Measurements from ENCODE around the gene NF1. TPM values are rescaled to one million over a fixed set of nuclear protein-coding genes. Genes with fewer than 3 reads are reported as not detected.
"Not testable (repeated sequence)": the region's sequence is repeated elsewhere in the genome, so short reads cannot be mapped to it uniquely, and the experiment has no call there.

The NF1 gene
- total RNA-seq, 1 donor from 2014 or later: 33.2 TPM

GRCh38 chr17:31309556-31309955 is 214.8 kb downstream of the NF1 start:
- Histone ChIP-seq H3K36me3 (ENCODE audit: control insufficient read depth, insufficient read depth, low read length) (no peaks in the 10 kb centered on the region), H3K4me3 (ENCODE audit: low read depth, low read length) (no peak overlapping the region), H3K27me3 (ENCODE audit: control insufficient read depth, insufficient read depth, low read length) (no peaks in the 10 kb centered on the region)
- DNase-seq (ENCODE audit: low read depth) (no peak), FAIRE-seq (no peak)
- no peak for TF ChIP-seq CTCF (IDR thresholded peaks at IDR 0.05; ENCODE audit: insufficient read depth, low read length, severe bottlenecking)

GRCh38 chr17:31310260-31310659 is 215.5 kb downstream of the NF1 start:
- TF ChIP-seq CTCF (IDR thresholded peaks at IDR 0.05; ENCODE audit: insufficient read depth, low read length, severe bottlenecking): no peak
- no peak for FAIRE-seq
- no peak for DNase-seq (ENCODE audit: low read depth)
- Histone ChIP-seq H3K27me3 (ENCODE audit: control insufficient read depth, insufficient read depth, low read length) (no peaks in the 10 kb centered on the region), H3K36me3 (ENCODE audit: control insufficient read depth, insufficient read depth, low read length) (no peaks in the 10 kb centered on the region), H3K4me3 (ENCODE audit: low read depth, low read length) (no peak overlapping the region)

- Histone ChIP-seq H3K36me3 (ENCODE audit: control insufficient read depth, insufficient read depth, low read length) (no peaks in the 10 kb centered on the region), H3K4me3 (ENCODE audit: low read depth, low read length) (no peak overlapping the region), H3K27me3 (ENCODE audit: control insufficient read depth, insufficient read depth, low read length) (no peaks in the 10 kb centered on the region)
- FAIRE-seq (no peak), DNase-seq (ENCODE audit: low read depth) (no peak)
- TF ChIP-seq CTCF (IDR thresholded peaks at IDR 0.05; ENCODE audit: insufficient read depth, low read length, severe bottlenecking): no peak
These were observed 216.1 kb downstream of the NF1 start for GRCh38 chr17:31310886-31311285.

GRCh38 chr17:31311526-31311925 is 216.7 kb downstream of the NF1 start:
- no peak overlapping the region for H3K4me3 ChIP-seq (ENCODE audit: low read depth, low read length)
- no peaks in the 10 kb centered on the region for H3K27me3 ChIP-seq (ENCODE audit: control insufficient read depth, insufficient read depth, low read length)
- no peak for DNase-seq (ENCODE audit: low read depth)
- no peaks in the 10 kb centered on the region for H3K36me3 ChIP-seq (ENCODE audit: control insufficient read depth, insufficient read depth, low read length)
- FAIRE-seq: no peak
- TF ChIP-seq CTCF (IDR thresholded peaks at IDR 0.05; ENCODE audit: insufficient read depth, low read length, severe bottlenecking): no peak

- H3K27me3 ChIP-seq (ENCODE audit: control insufficient read depth, insufficient read depth, low read length); H3K36me3 ChIP-seq (ENCODE audit: control insufficient read depth, insufficient read depth, low read length); H3K4me3 ChIP-seq (ENCODE audit: low read depth, low read length); DNase-seq (ENCODE audit: low read depth); FAIRE-seq: not testable (repeated sequence)
These were observed 217.4 kb downstream of the NF1 start for GRCh38 chr17:31312223-31312622.

- no peak within 1 kb of the TSS for H3K4me3 ChIP-seq (ENCODE audit: low read depth, low read length)
- peak; percentile 90 for DNase-seq (ENCODE audit: low read depth)
- TF ChIP-seq CTCF (IDR thresholded peaks at IDR 0.05; ENCODE audit: insufficient read depth, low read length, severe bottlenecking): no peak
- no peaks in the 10 kb centered on the region for H3K36me3 ChIP-seq (ENCODE audit: control insufficient read depth, insufficient read depth, low read length)
- no peak for FAIRE-seq
- no peaks in the 10 kb centered on the region for H3K27me3 ChIP-seq (ENCODE audit: control insufficient read depth, insufficient read depth, low read length)
These were observed 219.4 kb downstream of the NF1 start, which contains the start of gene EVI2B for GRCh38 chr17:31313982-31314781. TSS of gene EVI2B (minus strand) at chr17:31314054. CDS start at chr17:31305609, 8,445 bp downstream.

Data from bronchial epithelial cell (primary cell).